Keratinocyte (primary cell): Measurements from ENCODE around the gene SLC25A12. TPM values are rescaled to one million over a fixed set of nuclear protein-coding genes. Genes with fewer than 3 reads are reported as not detected.
"Not testable (repeated sequence)": the region's sequence is repeated elsewhere in the genome, so short reads cannot be mapped to it uniquely, and the experiment has no call there.

Experiments
- DNase-seq: peaks from one replicate; pipeline ENCODE4 v3.0.0-alpha.2; 2011; ENCODE audit warnings: low read depth, missing footprints, low spot score
- FAIRE-seq: peaks from 2 replicates; lab custom pipeline; 2011; peaks lifted over from hg19 to GRCh38; lab: Jason Lieb, UNC
- H2AFZ ChIP-seq: 2 replicates; pipeline ENCODE4 v1.6.0; 2012; ENCODE audit warnings: low read length, control low read depth, inconsistent platforms; ENCODE audit not compliant: control insufficient read depth
- H3K27ac ChIP-seq: 2 replicates; pipeline ENCODE4 v1.5.1; 2011; ENCODE audit warnings: low read length; ENCODE audit not compliant: control insufficient read depth, insufficient read depth
- H3K27me3 ChIP-seq: 3 replicates; pipeline ENCODE4 v1.6.0; 2011; ENCODE audit warnings: low read length; ENCODE audit not compliant: control insufficient read depth, insufficient read depth; ENCODE audit errors: extremely low read depth
- H3K36me3 ChIP-seq, 2 experiments: 2 replicates in 1 of 2; 3 replicates in 1 of 2; pipeline ENCODE4 v1.5.1; 2011; ENCODE audit warnings: low read length in 2 of 2, mild to moderate bottlenecking in 1 of 2; ENCODE audit not compliant: control insufficient read depth in 2 of 2, insufficient read depth in 2 of 2; ENCODE audit errors: extremely low read depth in 1 of 2
- H3K4me1 ChIP-seq: 3 replicates; pipeline ENCODE4 v1.5.1; 2011; ENCODE audit warnings: low read length; ENCODE audit not compliant: control insufficient read depth, insufficient read depth; ENCODE audit errors: extremely low read depth
- H3K4me2 ChIP-seq: 3 replicates; pipeline ENCODE4 v1.6.0; 2011; ENCODE audit warnings: low read depth, low read length; ENCODE audit not compliant: control insufficient read depth, insufficient read depth; ENCODE audit errors: extremely low read depth
- H3K4me3 ChIP-seq, 3 experiments: fragments of 200-600 bp in 1 of 3; sonication (generic) in 1 of 3; 2 replicates in 2 of 3; 3 replicates in 1 of 3; pipeline ENCODE4 v1.5.1; 2011 to 2016; ENCODE audit warnings: low read length in 3 of 3, mild to moderate bottlenecking in 3 of 3, control low read depth in 2 of 3, inconsistent platforms in 1 of 3, low read depth in 1 of 3, mixed read lengths in 1 of 3, mixed run types in 1 of 3, moderate library complexity in 1 of 3; ENCODE audit not compliant: control insufficient read depth in 2 of 3, insufficient read depth in 2 of 3; ENCODE audit errors: extremely low read depth in 1 of 3
- H3K79me2 ChIP-seq: 2 replicates; pipeline ENCODE4 v1.6.0; 2012; ENCODE audit warnings: low read length; ENCODE audit not compliant: control insufficient read depth, insufficient read depth
- H3K9ac ChIP-seq: 3 replicates; pipeline ENCODE4 v1.6.0; 2011; ENCODE audit warnings: low read length; ENCODE audit not compliant: control insufficient read depth, insufficient read depth; ENCODE audit errors: extremely low read depth
- H3K9me1 ChIP-seq: 3 replicates; pipeline ENCODE4 v1.6.0; 2011; ENCODE audit warnings: low read length; ENCODE audit not compliant: control insufficient read depth, insufficient read depth; ENCODE audit errors: extremely low read depth
- H3K9me3 ChIP-seq: 2 replicates; pipeline ENCODE4 v1.5.1; 2012; ENCODE audit warnings: low read depth, low read length; ENCODE audit not compliant: control insufficient read depth
- H4K20me1 ChIP-seq: 3 replicates; pipeline ENCODE4 v1.6.0; 2011; ENCODE audit warnings: low read length; ENCODE audit not compliant: control insufficient read depth, insufficient read depth; ENCODE audit errors: extremely low read depth
- EZH2 ChIP-seq: IDR thresholded peaks from one replicate; pipeline ENCODE4 v1.6.1; 2012; ENCODE audit warnings: inconsistent platforms, mild to moderate bottlenecking, low read length, moderate library complexity
- dilution Hi-C: fragments of 300-500 bp; cut with MboI; formaldehyde crosslinking; loops from one replicate; pipeline ENCODE4 v1.7.0; 2020; ENCODE audit warnings: low sequenced_read_pairs; ENCODE audit not compliant: extremely low pct_ligation_motif_present
- polyA plus RNA-seq, 5 experiments: library from polyadenylated mRNA; depleted of rRNA in 3 of 5; stranded (reverse) in 3 of 5; stranded (forward) in 1 of 5; unstranded in 1 of 5; fragments of >200 nt; gene quantifications; 1 replicate in 1 of 5; 2 replicates in 3 of 5; 3 replicates in 1 of 5; pipeline versions ENCODE4 v1.2.1 to v1.2.3, GENCODE V29; 2011 to 2012; ENCODE audit warnings: missing spikeins in 2 of 5, low read depth in 1 of 5, low replicate concordance in 1 of 5
- TF ChIP-seq, protein P1 (sequence below), 3 experiments: IDR thresholded peaks in 1 of 3; conservative IDR thresholded peaks in 1 of 3; optimal IDR thresholded peaks in 1 of 3; 2 replicates in 2 of 3; 3 replicates in 1 of 3; pipeline versions ENCODE3 to v1.5.1; 2011; ENCODE audit warnings: low read length in 3 of 3, mild to moderate bottlenecking in 3 of 3, moderate library complexity in 2 of 3, control low read depth in 1 of 3, inconsistent platforms in 1 of 3; ENCODE audit not compliant: insufficient read depth in 2 of 3; ENCODE audit errors: extremely low read depth in 1 of 3

The SLC25A12 gene
- polyA plus RNA-seq, 1 donor (not counting 4 experiments of a cell fraction or from before 2014, with no cell fraction given): 27.7 TPM

DNA sequence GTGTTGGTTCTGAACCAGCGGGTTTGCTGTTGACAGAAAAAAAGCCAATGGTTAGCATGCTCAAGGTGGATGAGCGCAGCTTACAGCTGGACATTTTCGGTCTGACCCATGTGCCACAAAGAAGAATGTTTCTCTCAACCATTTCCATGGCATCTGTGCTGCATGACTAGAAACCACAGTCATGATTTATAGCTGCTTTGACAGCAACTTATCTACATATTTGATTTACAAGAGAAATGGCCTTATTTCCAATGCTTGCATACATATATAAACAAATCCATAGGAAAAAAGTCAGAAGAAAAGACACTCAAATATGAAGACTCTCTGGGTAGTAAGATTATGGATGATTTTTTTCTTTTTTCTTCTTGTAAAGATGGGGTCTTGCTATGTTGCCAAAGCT is 108.6 kb downstream of the SLC25A12 start:
- Histone ChIP-seq H3K4me1 (no peaks in the 10 kb centered on the region), H3K36me3 (peaks cover 5 to 7% of the 10 kb centered on the region in 2 experiments), H3K9ac (no peak overlapping the region), H3K4me2 (no peak overlapping the region), H3K9me1 (no peaks in the 10 kb centered on the region), H4K20me1 (no peaks in the 10 kb centered on the region), H3K4me3 (no peak overlapping the region), H2AFZ (no peak overlapping the region), H3K9me3 (no peaks in the 10 kb centered on the region), H3K79me2 (no peaks in the 10 kb centered on the region), H3K27me3 (no peaks in the 10 kb centered on the region), H3K27ac (no peak overlapping the region)
- DNase-seq (no peak), FAIRE-seq (no peak)
- no peak for TF ChIP-seq EZH2
- TF ChIP-seq, protein P1, sequence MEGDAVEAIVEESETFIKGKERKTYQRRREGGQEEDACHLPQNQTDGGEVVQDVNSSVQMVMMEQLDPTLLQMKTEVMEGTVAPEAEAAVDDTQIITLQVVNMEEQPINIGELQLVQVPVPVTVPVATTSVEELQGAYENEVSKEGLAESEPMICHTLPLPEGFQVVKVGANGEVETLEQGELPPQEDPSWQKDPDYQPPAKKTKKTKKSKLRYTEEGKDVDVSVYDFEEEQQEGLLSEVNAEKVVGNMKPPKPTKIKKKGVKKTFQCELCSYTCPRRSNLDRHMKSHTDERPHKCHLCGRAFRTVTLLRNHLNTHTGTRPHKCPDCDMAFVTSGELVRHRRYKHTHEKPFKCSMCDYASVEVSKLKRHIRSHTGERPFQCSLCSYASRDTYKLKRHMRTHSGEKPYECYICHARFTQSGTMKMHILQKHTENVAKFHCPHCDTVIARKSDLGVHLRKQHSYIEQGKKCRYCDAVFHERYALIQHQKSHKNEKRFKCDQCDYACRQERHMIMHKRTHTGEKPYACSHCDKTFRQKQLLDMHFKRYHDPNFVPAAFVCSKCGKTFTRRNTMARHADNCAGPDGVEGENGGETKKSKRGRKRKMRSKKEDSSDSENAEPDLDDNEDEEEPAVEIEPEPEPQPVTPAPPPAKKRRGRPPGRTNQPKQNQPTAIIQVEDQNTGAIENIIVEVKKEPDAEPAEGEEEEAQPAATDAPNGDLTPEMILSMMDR (optimal IDR thresholded peaks at IDR 0.05 in 1 of 3, IDR thresholded peaks at IDR 0.05 in 1 of 3, conservative IDR thresholded peaks at IDR 0.05 in 1 of 3; ENCODE audit: extremely low read depth in 1 of 3, insufficient read depth in 2 of 3, low read length in 3 of 3): no peak
- dilution Hi-C loops: no loop called here

DNA sequence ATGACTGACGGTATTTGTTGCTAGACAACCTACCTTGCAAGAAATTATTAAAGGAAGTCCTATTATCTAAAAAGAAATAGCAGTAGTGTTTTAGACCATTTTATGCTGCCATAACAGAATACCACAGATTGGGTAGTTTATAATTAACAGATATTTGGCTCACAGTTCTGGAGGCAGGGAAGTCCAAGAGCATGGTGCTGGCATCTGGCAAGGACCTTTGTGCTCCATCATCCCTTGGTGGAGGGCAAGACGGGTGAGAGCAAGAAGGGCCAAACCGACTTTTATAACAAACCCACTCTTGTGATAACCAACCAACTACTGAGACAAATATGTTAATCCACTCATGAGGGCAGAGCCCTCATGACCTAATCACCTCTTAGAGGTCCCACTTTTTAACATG is 115.5 kb downstream of the SLC25A12 start:
- Histone ChIP-seq H3K9me3 (no peaks in the 10 kb centered on the region), H3K4me2 (no peak overlapping the region), H3K27ac (no peak overlapping the region), H4K20me1 (no peaks in the 10 kb centered on the region), H3K9me1 (no peaks in the 10 kb centered on the region), H3K4me1 (no peaks in the 10 kb centered on the region), H3K36me3 (no peaks in the 10 kb centered on the region), H3K4me3 (no peak overlapping the region), H2AFZ (no peak overlapping the region), H3K79me2 (no peaks in the 10 kb centered on the region), H3K9ac (no peak overlapping the region), H3K27me3 (no peaks in the 10 kb centered on the region)
- TF ChIP-seq, protein P1 (optimal IDR thresholded peaks at IDR 0.05 in 1 of 3, IDR thresholded peaks at IDR 0.05 in 1 of 3, conservative IDR thresholded peaks at IDR 0.05 in 1 of 3; ENCODE audit: extremely low read depth in 1 of 3, insufficient read depth in 2 of 3, low read length in 3 of 3): no peak
- no peak for TF ChIP-seq EZH2
- DNase-seq (no peak), FAIRE-seq (no peak)
- dilution Hi-C loops: no loop called here

DNA sequence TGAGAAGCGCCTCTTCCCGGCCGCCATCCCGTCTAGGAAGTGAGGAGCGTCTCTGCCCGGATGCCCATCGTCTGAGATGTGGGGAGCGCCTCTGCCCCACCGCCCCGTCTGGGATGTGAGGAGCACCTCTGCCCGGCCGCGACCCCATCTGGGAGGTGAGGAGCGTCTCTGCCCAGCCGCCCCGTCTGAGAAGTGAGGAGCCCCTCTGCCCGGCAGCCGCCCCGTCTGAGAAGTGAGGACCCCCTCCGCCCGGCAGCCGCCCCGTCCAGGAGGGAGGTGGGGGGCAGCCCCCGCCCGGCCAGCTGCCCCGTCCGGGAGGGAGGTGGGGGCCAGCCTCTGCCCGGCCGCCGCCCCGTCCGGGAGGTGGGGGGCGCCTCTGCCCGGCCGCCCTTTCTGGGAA is 119.5 kb downstream of the SLC25A12 start:
- H3K79me2 ChIP-seq, H4K20me1 ChIP-seq, H3K4me2 ChIP-seq, H3K9me3 ChIP-seq, H2AFZ ChIP-seq, H3K4me3 ChIP-seq, H3K4me1 ChIP-seq, DNase-seq, H3K9ac ChIP-seq, H3K9me1 ChIP-seq, FAIRE-seq, dilution Hi-C loops, H3K36me3 ChIP-seq, H3K27me3 ChIP-seq, H3K27ac ChIP-seq: not testable (repeated sequence)
